ENCODE measurements around the gene CREB3L2.

- no peak for TF ChIP-seq EP300 (IDR thresholded peaks at IDR 0.05)
- TF ChIP-seq CTCF (IDR thresholded peaks at IDR 0.05), result no peak
- TF ChIP-seq POLR2AphosphoS5 (IDR thresholded peaks at IDR 0.05), result no peak
Observed at GRCh38 chr7:137951700-137952425, 50.0 kb downstream of the CREB3L2 start.

All from suprapubic skin (tissue), 4 donors.